ENCODE measurements around the gene ATP6V1G3.

- TF ChIP-seq CTCF (IDR thresholded peaks at IDR 0.05), result no peak
- TF ChIP-seq POLR2AphosphoS5 (IDR thresholded peaks at IDR 0.05), result no peak
- TF ChIP-seq EP300 (IDR thresholded peaks at IDR 0.05), result no peak
- no peak for TF ChIP-seq POLR2A (IDR thresholded peaks at IDR 0.05)
Observed at GRCh38 chr1:198491596-198491995, 48.9 kb downstream of the ATP6V1G3 start.

Measured in sigmoid colon (tissue), 4 donors.